H9 (cell line): ENCODE data around the gene MAPT. TPM values are rescaled to one million over a fixed set of nuclear protein-coding genes. Genes with fewer than 3 reads are reported as not detected.

Experiments
- DNase-seq: peaks from one replicate; pipeline ENCODE4 v3.0.0-alpha.2; 2017
- H2AFZ ChIP-seq: one replicate; pipeline ENCODE4 v1.6.1; 2013; ENCODE audit warnings: mild to moderate bottlenecking, low read length, control low read depth, moderate library complexity
- H2AK5ac ChIP-seq: 2 replicates; pipeline ENCODE4 v1.6.1; 2013; ENCODE audit warnings: low read length, control low read depth, mixed read lengths; ENCODE audit not compliant: insufficient read length
- H2BK120ac ChIP-seq: one replicate; pipeline ENCODE4 v1.6.1; 2013; ENCODE audit warnings: low read depth, mild to moderate bottlenecking, low read length, control low read depth, inconsistent platforms; ENCODE audit not compliant: poor library complexity, severe bottlenecking
- H2BK12ac ChIP-seq: 2 replicates; pipeline ENCODE4 v1.6.1; 2013; ENCODE audit warnings: low read length, control low read depth, mixed read lengths, low read depth; ENCODE audit not compliant: insufficient read length
- H2BK15ac ChIP-seq: 2 replicates; pipeline ENCODE4 v1.6.1; 2013; ENCODE audit warnings: low read depth, low read length, control low read depth
- H2BK20ac ChIP-seq: one replicate; pipeline ENCODE4 v1.6.1; 2013; ENCODE audit warnings: low read depth, mild to moderate bottlenecking, low read length, control low read depth, inconsistent platforms; ENCODE audit not compliant: poor library complexity, severe bottlenecking
- H2BK5ac ChIP-seq: 2 replicates; pipeline ENCODE4 v1.6.1; 2013; ENCODE audit warnings: low read length, control low read depth, mixed read lengths; ENCODE audit not compliant: insufficient read length
- H3K14ac ChIP-seq: 2 replicates; pipeline ENCODE4 v1.6.1; 2013; ENCODE audit warnings: low read length, control low read depth; ENCODE audit not compliant: insufficient read depth
- H3K18ac ChIP-seq: 2 replicates; pipeline ENCODE4 v1.6.1; 2013; ENCODE audit warnings: low read depth, mild to moderate bottlenecking, mixed read lengths, low read length, control low read depth; ENCODE audit not compliant: insufficient read length
- H3K23ac ChIP-seq: 2 replicates; pipeline ENCODE4 v1.6.1; 2013; ENCODE audit warnings: low read length, control low read depth, mixed read lengths, low read depth; ENCODE audit not compliant: insufficient read length
- H3K23me2 ChIP-seq: 2 replicates; pipeline ENCODE4 v1.6.1; 2013; ENCODE audit warnings: low read depth, mild to moderate bottlenecking, mixed read lengths, low read length, control low read depth; ENCODE audit not compliant: insufficient read length, poor library complexity, severe bottlenecking
- H3K27ac ChIP-seq: 2 replicates; pipeline ENCODE4 v1.5.1; 2013; ENCODE audit warnings: low read length, control low read depth, mixed read lengths, low read depth; ENCODE audit not compliant: insufficient read length
- H3K27me3 ChIP-seq: 2 replicates; pipeline ENCODE4 v1.6.1; 2013; ENCODE audit warnings: low read length, control low read depth, inconsistent platforms; ENCODE audit not compliant: insufficient read depth
- H3K4ac ChIP-seq: 2 replicates; pipeline ENCODE4 v1.6.1; 2013; ENCODE audit warnings: low read depth, mild to moderate bottlenecking, control low read depth, inconsistent platforms, low read length, moderate library complexity
- H3K4me1 ChIP-seq: 2 replicates; pipeline ENCODE4 v1.6.1; 2013; ENCODE audit warnings: low read length, control low read depth, inconsistent platforms; ENCODE audit not compliant: insufficient read depth
- H3K4me2 ChIP-seq: 2 replicates; pipeline ENCODE4 v1.6.1; 2013; ENCODE audit warnings: low read length, control low read depth, mixed read lengths; ENCODE audit not compliant: insufficient read length, insufficient read depth
- H3K56ac ChIP-seq: 2 replicates; pipeline ENCODE4 v1.6.1; 2013; ENCODE audit warnings: low read depth, mild to moderate bottlenecking, mixed read lengths, low read length, control low read depth; ENCODE audit not compliant: insufficient read length
- H3K79me1 ChIP-seq: 2 replicates; pipeline ENCODE4 v1.6.1; 2013; ENCODE audit warnings: low read depth, mild to moderate bottlenecking, moderate library complexity, low read length, control low read depth, inconsistent platforms; ENCODE audit not compliant: insufficient read depth, poor library complexity, severe bottlenecking
- H3K79me2 ChIP-seq: 2 replicates; pipeline ENCODE4 v1.6.1; 2013; ENCODE audit warnings: low read length, control low read depth, inconsistent platforms; ENCODE audit not compliant: insufficient read depth
- H3K9ac ChIP-seq: 2 replicates; pipeline ENCODE4 v1.6.1; 2013; ENCODE audit warnings: low read length, control low read depth, mixed read lengths; ENCODE audit not compliant: insufficient read length; ENCODE audit errors: extremely low read depth
- H3K9me3 ChIP-seq: one replicate; pipeline ENCODE4 v1.6.1; 2013; ENCODE audit warnings: low read depth, low read length, inconsistent platforms; ENCODE audit not compliant: control insufficient read depth
- H3T11ph ChIP-seq: one replicate; pipeline ENCODE4 v1.6.1; 2013; ENCODE audit warnings: mild to moderate bottlenecking, low read length, control low read depth, inconsistent platforms
- H4K20me1 ChIP-seq: one replicate; pipeline ENCODE4 v1.6.1; 2013; ENCODE audit not compliant: control insufficient read depth, insufficient read length, insufficient read depth
- H4K5ac ChIP-seq: 2 replicates; pipeline ENCODE4 v1.6.1; 2013; ENCODE audit warnings: low read depth, mild to moderate bottlenecking, mixed read lengths, low read length, control low read depth; ENCODE audit not compliant: insufficient read length
- H4K8ac ChIP-seq: replicated peaks from 2 replicates; pipeline ENCODE4 v1.6.1; 2013; ENCODE audit warnings: low read length, control low read depth, mixed read lengths, low read depth; ENCODE audit not compliant: insufficient read length
- H4K91ac ChIP-seq: 2 replicates; pipeline ENCODE4 v1.6.1; 2013; ENCODE audit warnings: low read depth, mild to moderate bottlenecking, moderate library complexity, mixed read lengths, low read length, control low read depth; ENCODE audit not compliant: insufficient read length
- H3K27ac Mint-ChIP-seq, 3 experiments: 2 replicates in 2 of 3; 3 replicates in 1 of 3; pipeline ENCODE4 v1.8.0; 2020 to 2021; ENCODE audit warnings: mixed read lengths in 3 of 3, mild to moderate bottlenecking in 1 of 3, moderate library complexity in 1 of 3
- H3K27me3 Mint-ChIP-seq: 2 replicates; pipeline ENCODE4 v1.8.0; 2021; ENCODE audit warnings: low read depth, mild to moderate bottlenecking, moderate library complexity, mixed read lengths
- H3K36me3 Mint-ChIP-seq, 3 experiments: 2 replicates in 2 of 3; 3 replicates in 1 of 3; pipeline ENCODE4 v1.8.0; 2020 to 2021; ENCODE audit warnings: low read depth in 3 of 3, mixed read lengths in 3 of 3; ENCODE audit not compliant: insufficient read depth in 1 of 3
- H3K4me1 Mint-ChIP-seq, 2 experiments: 2 replicates each; pipeline ENCODE4 v1.8.0; 2020; ENCODE audit warnings: mixed read lengths in 2 of 2
- H3K4me3 Mint-ChIP-seq, 2 experiments: 2 replicates in 1 of 2; 3 replicates in 1 of 2; pipeline ENCODE4 v1.8.0; 2020 to 2021; ENCODE audit warnings: mild to moderate bottlenecking in 2 of 2, mixed read lengths in 2 of 2, moderate library complexity in 1 of 2
- H3K9me3 Mint-ChIP-seq, 2 experiments: 2 replicates in 1 of 2; 3 replicates in 1 of 2; pipeline ENCODE4 v1.8.0; 2020; ENCODE audit warnings: mild to moderate bottlenecking in 2 of 2, mixed read lengths in 2 of 2, moderate library complexity in 1 of 2
- CTCF ChIP-seq: fragments of 200-600 bp; sonication (generic); conservative IDR thresholded peaks from 3 replicates; pipeline ENCODE4 v1.8.0; 2021; ENCODE audit warnings: antibody characterized with exemption, mild to moderate bottlenecking
- WGBS: extraction: QIAGEN DNeasy Blood & Tissue Kit; methylation state at CpG from one replicate; pipeline ENCODE4 v1.1.7; 2013; ENCODE audit warnings: missing lambda C conversion rate, low lambda C conversion rate, mixed read lengths; ENCODE audit not compliant: insufficient read length; ENCODE audit errors: extremely low coverage; 5-methylcytosine and 5-hydroxymethylcytosine counted together
- total RNA-seq: library from RNA; stranded (reverse); gene quantifications from 2 replicates; pipeline ENCODE4 v1.2.1, GENCODE V29; 2021

MAPT gene
- total RNA-seq, 1 experiment from 2014 or later, result 1.6 TPM

GRCh38 chr17:45951941-45952340 lies 57.6 kb downstream of the MAPT start:
- no peaks in the 10 kb centered on the region for H4K20me1 ChIP-seq
- no peaks in the 10 kb centered on the region for H3K79me1 ChIP-seq
- no peak overlapping the region for H2BK15ac ChIP-seq
- H2AK5ac ChIP-seq, result no peak overlapping the region
- no peak overlapping the region for H3K4ac ChIP-seq
- no peak overlapping the region for H3K23ac ChIP-seq
- H2BK12ac ChIP-seq, result no peak overlapping the region
- H3K9me3 Mint-ChIP-seq, result no peaks in the 10 kb centered on the region
- no peak overlapping the region for H3T11ph ChIP-seq
- H4K91ac ChIP-seq, result no peak overlapping the region
- no peak overlapping the region for H3K14ac ChIP-seq
- no peak overlapping the region for H3K27ac Mint-ChIP-seq
- no peaks in the 10 kb centered on the region for H3K4me1 ChIP-seq
- H3K27me3 ChIP-seq, result no peaks in the 10 kb centered on the region; the same call in 1 of the 2 replicates
- no peak overlapping the region for H2BK5ac ChIP-seq
- H3K56ac ChIP-seq, result no peak overlapping the region
- no peak overlapping the region for H2BK120ac ChIP-seq
- peaks cover 28 to 29% of the 10 kb centered on the region in 2 experiments for H3K4me1 Mint-ChIP-seq
- no peak overlapping the region for H3K4me3 Mint-ChIP-seq
- no peaks in the 10 kb centered on the region for H3K79me2 ChIP-seq
- H3K27me3 Mint-ChIP-seq, result peaks cover 32% of the 10 kb centered on the region
- no peak for DNase-seq
- no peak overlapping the region for H3K4me2 ChIP-seq
- no CpG with 5 or more reads among the region's 6 CpGs for whole genome bisulfite sequencing
- H3K18ac ChIP-seq, result no peak overlapping the region
- no peak overlapping the region for H2AFZ ChIP-seq
- no peak overlapping the region for H4K5ac ChIP-seq
- no peak overlapping the region for H3K27ac ChIP-seq
- H3K9ac ChIP-seq, result no peak overlapping the region
- no peak for TF ChIP-seq CTCF
- no peak overlapping the region for H4K8ac ChIP-seq
- no peaks in the 10 kb centered on the region for H3K9me3 ChIP-seq
- H3K23me2 ChIP-seq, result no peaks in the 10 kb centered on the region
- H3K36me3 Mint-ChIP-seq, result no peaks in the 10 kb centered on the region; a peak in 1 of 7 replicates
- H2BK20ac ChIP-seq, result no peak overlapping the region
